Uterus (tissue), 2 donors: Measurements from ENCODE around the gene GLI1.

Experiments used
- CTCF ChIP-seq, 4 experiments: fragments of 200-600 bp in 2 of 4; fragments of 450-650 bp in 2 of 4; sonication (generic) in 2 of 4; IDR thresholded peaks; one replicate each; pipeline ENCODE4 v1.5.1; 2016 to 2019; ENCODE audit warnings: antibody characterized with exemption in 4 of 4, mild to moderate bottlenecking in 2 of 4, moderate library complexity in 1 of 4
- POLR2A ChIP-seq, 2 donors: fragments of 450-650 bp; IDR thresholded peaks; one replicate each; pipeline ENCODE4 v1.6.1; 2016; ENCODE audit warnings: antibody characterized with exemption in 2 of 2, mild to moderate bottlenecking in 1 of 2, moderate library complexity in 1 of 2

GRCh38 chr12:57483466-57483865 is 23.9 kb downstream of the GLI1 start:
- TF ChIP-seq CTCF (IDR thresholded peaks at IDR 0.05) (no peak), POLR2A (IDR thresholded peaks at IDR 0.05) (no peak)
